SK-N-SH (cell line): ENCODE data around the gene DENND2A.
A peak's percentile ranks its signal among the peaks of the same experiment; 100 is the strongest.

Experiments used
- GABPA ChIP-seq: IDR thresholded peaks from 2 replicates; pipeline ENCODE4 v1.4.0; 2012; ENCODE audit warnings: low read depth, mild to moderate bottlenecking
- NFIC ChIP-seq: IDR thresholded peaks from 2 replicates; pipeline ENCODE4 v1.4.0; 2012; ENCODE audit warnings: borderline replicate concordance
- POLR2AphosphoS5 ChIP-seq: IDR thresholded peaks from 2 replicates; pipeline ENCODE4 v1.6.1; 2012; ENCODE audit warnings: low read depth, low read length
- RCOR1 ChIP-seq: fragments of 150-350 bp; IDR thresholded peaks from 2 replicates; pipeline ENCODE4 v1.6.1; 2017; ENCODE audit warnings: antibody characterized with exemption, low read length
- RFX5 ChIP-seq: IDR thresholded peaks from 2 replicates; pipeline ENCODE4 v1.6.1; 2012; ENCODE audit warnings: mild to moderate bottlenecking, improper control_type of control experiment, low read length
- SIN3A ChIP-seq: IDR thresholded peaks from 2 replicates; pipeline ENCODE4 v1.6.1; 2012; ENCODE audit warnings: low read depth, mild to moderate bottlenecking, low read length, moderate library complexity, borderline replicate concordance
- TEAD4 ChIP-seq: IDR thresholded peaks from 2 replicates; pipeline ENCODE4 v1.4.0; 2012; ENCODE audit warnings: mild to moderate bottlenecking, borderline replicate concordance; ENCODE audit not compliant: insufficient read depth
- TF ChIP-seq, protein P1 (sequence below): fragments of 200-600 bp; sonication (generic); IDR thresholded peaks from 2 replicates; pipeline ENCODE4 v1.6.1; 2017; ENCODE audit warnings: antibody characterized with exemption, mild to moderate bottlenecking, moderate library complexity
- TF ChIP-seq, protein P2 (sequence below): IDR thresholded peaks from 2 replicates; pipeline ENCODE4 v1.4.0; 2012; ENCODE audit warnings: low read depth

DNA sequence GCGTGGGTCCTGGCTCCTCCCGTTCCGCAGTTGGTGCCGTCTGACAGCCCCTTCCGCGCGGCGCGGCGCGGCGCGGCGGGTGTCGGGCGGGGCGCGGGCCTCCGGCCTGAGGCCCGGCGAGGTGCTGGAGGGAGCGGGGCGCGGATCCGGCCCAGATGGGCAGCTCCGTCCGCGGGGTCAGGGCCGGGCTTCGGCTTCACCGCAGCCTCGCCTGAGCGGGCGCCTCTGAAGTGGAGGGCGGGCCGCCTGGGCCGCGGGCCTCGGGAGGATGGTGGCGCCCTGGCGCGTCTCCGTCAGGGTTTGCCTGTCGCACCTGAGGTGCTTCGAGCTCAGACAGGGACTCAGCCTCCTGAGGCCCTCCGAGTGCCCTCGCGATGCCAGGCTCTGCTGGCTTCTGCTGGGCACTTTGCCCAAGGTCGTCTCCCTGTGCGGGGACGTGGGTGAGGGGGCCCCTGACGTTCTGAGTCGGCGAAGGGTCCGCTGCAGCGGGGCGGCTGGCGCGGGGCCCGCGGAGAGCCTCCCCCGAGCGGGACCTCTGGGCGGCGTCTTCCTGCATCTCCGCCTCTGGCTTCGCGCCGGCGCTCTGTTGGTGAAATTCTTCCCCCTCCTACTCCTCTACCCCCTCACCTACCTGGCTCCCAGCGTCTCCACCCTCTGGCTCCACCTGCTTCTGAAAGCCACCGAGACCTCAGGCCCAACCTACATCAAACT is 32.6 kb upstream of the DENND2A start:
- TF ChIP-seq, protein P1, sequence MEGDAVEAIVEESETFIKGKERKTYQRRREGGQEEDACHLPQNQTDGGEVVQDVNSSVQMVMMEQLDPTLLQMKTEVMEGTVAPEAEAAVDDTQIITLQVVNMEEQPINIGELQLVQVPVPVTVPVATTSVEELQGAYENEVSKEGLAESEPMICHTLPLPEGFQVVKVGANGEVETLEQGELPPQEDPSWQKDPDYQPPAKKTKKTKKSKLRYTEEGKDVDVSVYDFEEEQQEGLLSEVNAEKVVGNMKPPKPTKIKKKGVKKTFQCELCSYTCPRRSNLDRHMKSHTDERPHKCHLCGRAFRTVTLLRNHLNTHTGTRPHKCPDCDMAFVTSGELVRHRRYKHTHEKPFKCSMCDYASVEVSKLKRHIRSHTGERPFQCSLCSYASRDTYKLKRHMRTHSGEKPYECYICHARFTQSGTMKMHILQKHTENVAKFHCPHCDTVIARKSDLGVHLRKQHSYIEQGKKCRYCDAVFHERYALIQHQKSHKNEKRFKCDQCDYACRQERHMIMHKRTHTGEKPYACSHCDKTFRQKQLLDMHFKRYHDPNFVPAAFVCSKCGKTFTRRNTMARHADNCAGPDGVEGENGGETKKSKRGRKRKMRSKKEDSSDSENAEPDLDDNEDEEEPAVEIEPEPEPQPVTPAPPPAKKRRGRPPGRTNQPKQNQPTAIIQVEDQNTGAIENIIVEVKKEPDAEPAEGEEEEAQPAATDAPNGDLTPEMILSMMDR = no peak
- TF ChIP-seq NFIC (0 out of 2 replicates have a peak, but pooled peaks have one; percentile 4), RFX5 (no peak), TEAD4 (no peak), SIN3A (peak; percentile 34; the same call in 1 of the 2 replicates), RCOR1 (no peak), GABPA (no peak), POLR2AphosphoS5 (no peak)
- TF ChIP-seq, protein P2, sequence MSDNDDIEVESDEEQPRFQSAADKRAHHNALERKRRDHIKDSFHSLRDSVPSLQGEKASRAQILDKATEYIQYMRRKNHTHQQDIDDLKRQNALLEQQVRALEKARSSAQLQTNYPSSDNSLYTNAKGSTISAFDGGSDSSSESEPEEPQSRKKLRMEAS = peak; percentile 46; the same call in 1 of the 2 replicates
